ENCODE measurements around the gene UST. TPM values are rescaled to one million over a fixed set of nuclear protein-coding genes. Genes with fewer than 3 reads are reported as not detected.

The UST gene
- polyA plus RNA-seq, 1 donor from 2014 or later, result 7.5 TPM

- H3K36me3 ChIP-seq (ENCODE audit: insufficient read depth, low read length), result no peaks in the 10 kb centered on the region
- no peaks in the 10 kb centered on the region for H3K79me2 ChIP-seq (replicated peaks; ENCODE audit: insufficient read depth, low read length)
- no peak overlapping the region for H3K4me2 ChIP-seq (ENCODE audit: low read length)
- H3K9me2 ChIP-seq (ENCODE audit: insufficient read depth, low read length), result no peaks in the 10 kb centered on the region
- no peak overlapping the region for H2AFZ ChIP-seq (ENCODE audit: low read depth, low read length)
- H3K27me3 ChIP-seq (ENCODE audit: insufficient read depth, low read depth, low read length), result no peaks in the 10 kb centered on the region
- no peaks in the 10 kb centered on the region for H3K9me3 ChIP-seq (ENCODE audit: low read length)
- H3K27ac ChIP-seq (ENCODE audit: low read length), result no peak overlapping the region
- H4K20me1 ChIP-seq (ENCODE audit: insufficient read depth), result no peaks in the 10 kb centered on the region
- H3F3A ChIP-seq (ENCODE audit: insufficient read depth, low read length, poor library complexity, severe bottlenecking), result no peaks in the 10 kb centered on the region
- no peak for TF ChIP-seq REST (IDR thresholded peaks at IDR 0.05; ENCODE audit: borderline replicate concordance)
- no peak for TF ChIP-seq TAF1 (IDR thresholded peaks at IDR 0.05; ENCODE audit: low read depth)
- no peak overlapping the region for H3K9ac ChIP-seq (ENCODE audit: low read length)
- no peak overlapping the region for H3K4me3 ChIP-seq (ENCODE audit: low read length)
These were observed 338.7 kb downstream of the UST start for GRCh38 chr6:149085557-149085938.

- Histone ChIP-seq H2AFZ (ENCODE audit: low read depth, low read length) (no peak overlapping the region), H3K9me3 (ENCODE audit: low read length) (no peaks in the 10 kb centered on the region), H3F3A (ENCODE audit: insufficient read depth, low read length, poor library complexity, severe bottlenecking) (no peaks in the 10 kb centered on the region), H3K79me2 (replicated peaks; ENCODE audit: insufficient read depth, low read length) (no peaks in the 10 kb centered on the region), H3K36me3 (ENCODE audit: insufficient read depth, low read length) (no peaks in the 10 kb centered on the region), H4K20me1 (ENCODE audit: insufficient read depth) (no peaks in the 10 kb centered on the region), H3K4me3 (ENCODE audit: low read length) (no peak overlapping the region), H3K27ac (ENCODE audit: low read length) (no peak overlapping the region), H3K9me2 (ENCODE audit: insufficient read depth, low read length) (no peaks in the 10 kb centered on the region), H3K9ac (ENCODE audit: low read length) (no peak overlapping the region), H3K27me3 (ENCODE audit: insufficient read depth, low read depth, low read length) (no peaks in the 10 kb centered on the region), H3K4me2 (ENCODE audit: low read length) (no peak overlapping the region)
- TF ChIP-seq SMC3 (conservative IDR thresholded peaks at IDR 0.05; ENCODE audit: poor library complexity), result no peak
- TF ChIP-seq TAF1 (IDR thresholded peaks at IDR 0.05; ENCODE audit: low read depth), result no peak
- no peak for TF ChIP-seq MXI1 (conservative IDR thresholded peaks at IDR 0.05; ENCODE audit: poor library complexity, severe bottlenecking)
- TF ChIP-seq RAD21 (conservative IDR thresholded peaks at IDR 0.05), result no peak
- TF ChIP-seq POLR2AphosphoS5 (IDR thresholded peaks at IDR 0.05), result no peak
- TF ChIP-seq EZH2 (IDR thresholded peaks at IDR 0.05; ENCODE audit: borderline replicate concordance, insufficient read depth, low read length, poor library complexity, severe bottlenecking), result no peak
- no peak for TF ChIP-seq EP300 (conservative IDR thresholded peaks at IDR 0.05; ENCODE audit: poor library complexity, severe bottlenecking)
- no peak for TF ChIP-seq REST (IDR thresholded peaks at IDR 0.05; ENCODE audit: borderline replicate concordance)
- no peak for TF ChIP-seq CTCF (IDR thresholded peaks at IDR 0.05; ENCODE audit: poor library complexity, severe bottlenecking)
These were observed 339.5 kb downstream of the UST start for GRCh38 chr6:149086363-149086762.
